Activated CD8-positive, alpha-beta T cell treated with anti-CD3 and anti-CD28 coated beads, Interleukin-2, amount 10 ng/mL, durations not matched to agents 7 days and 5 days (primary cell): ENCODE data around the gene REN. TPM values are rescaled to one million over a fixed set of nuclear protein-coding genes. Genes with fewer than 3 reads are reported as not detected.
A peak's percentile ranks its signal among the peaks of the same experiment; 100 is the strongest.

ENCODE experiments used
- ATAC-seq: fragments of 150-1000 bp; cut with Tn5 transposase; one replicate; pipeline ENCODE4 v1.10.0; 2021; ENCODE audit warnings: moderate library complexity
- CTCF ChIA-PET: fragments of 350-600 bp; sonication (Branson Sonifier 250); formaldehyde crosslinking; loops from one replicate; lab custom pipeline; 2021; ENCODE audit warnings: antibody characterized with exemption; lab: Charles Lee
- POLR2A ChIA-PET: fragments of 350-600 bp; sonication (Branson Sonifier 250); formaldehyde crosslinking; loops from one replicate; lab custom pipeline; 2021; ENCODE audit warnings: antibody characterized with exemption; lab: Charles Lee
- DNase-seq: peaks from one replicate; pipeline ENCODE4 v3.0.0-alpha.2; 2020
- H3K27ac Mint-ChIP-seq: one replicate; pipeline ENCODE4 v1.8.0; 2021; ENCODE audit warnings: mild to moderate bottlenecking, mixed read lengths
- H3K27me3 Mint-ChIP-seq: one replicate; pipeline ENCODE4 v1.8.0; 2021; ENCODE audit warnings: low read depth, mixed read lengths
- H3K36me3 Mint-ChIP-seq: one replicate; pipeline ENCODE4 v1.8.0; 2021; ENCODE audit warnings: low read depth, mixed read lengths
- H3K4me1 Mint-ChIP-seq: one replicate; pipeline ENCODE4 v1.8.0; 2021; ENCODE audit warnings: low read depth, mixed read lengths
- H3K4me3 Mint-ChIP-seq: one replicate; pipeline ENCODE4 v1.8.0; 2021; ENCODE audit warnings: mild to moderate bottlenecking, mixed read lengths
- H3K9me3 Mint-ChIP-seq: one replicate; pipeline ENCODE4 v1.8.0; 2022; ENCODE audit warnings: mixed read lengths; ENCODE audit not compliant: insufficient read depth
- total RNA-seq, 2 experiments: library from RNA; stranded (reverse); gene quantifications; one replicate each; pipeline ENCODE4 v1.2.3, GENCODE V29; 2021

REN gene
- total RNA-seq, 2 experiments from 2014 or later: not detected

DNA sequence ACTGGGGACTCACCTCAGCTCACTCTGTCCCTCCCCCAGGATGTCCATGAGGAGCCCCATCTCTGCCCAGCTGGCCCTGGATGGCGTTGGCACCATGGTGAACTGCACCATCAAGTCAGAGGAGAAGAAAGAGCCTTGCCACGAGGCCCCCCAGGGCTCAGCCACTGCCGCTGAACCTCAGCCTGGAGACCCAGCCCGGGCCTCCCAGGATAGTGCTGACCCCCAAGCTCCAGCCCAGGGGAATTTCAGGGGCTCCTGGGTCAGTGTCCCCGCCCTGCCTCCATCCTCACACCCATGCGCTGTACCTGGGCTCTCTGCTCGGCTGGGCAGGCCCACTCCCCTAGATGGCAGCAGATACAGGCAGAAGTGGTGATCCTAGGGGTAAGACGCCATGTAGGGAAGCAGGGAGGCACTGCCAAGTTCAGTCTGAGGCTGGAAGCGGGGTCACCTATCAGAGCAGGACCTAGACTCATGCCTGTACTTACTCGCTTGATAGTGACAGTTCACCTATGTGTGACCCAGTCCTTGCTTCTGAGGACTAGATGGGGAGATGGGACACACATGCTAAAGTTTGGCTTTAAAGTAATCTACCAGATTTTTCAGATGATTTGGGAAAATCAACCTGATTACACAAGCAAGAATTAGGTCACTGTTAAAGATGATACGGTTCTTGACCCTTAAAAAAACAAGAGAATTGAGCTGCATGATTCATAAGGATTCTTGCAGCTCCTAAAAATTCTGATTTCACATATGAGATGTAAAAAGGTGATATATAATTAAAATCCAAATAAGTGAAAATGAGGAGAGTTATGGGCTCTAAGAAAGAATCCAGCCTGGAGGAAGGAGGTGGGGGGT is 53.0 kb downstream of the REN start:
- Mint-ChIP-seq H3K27me3 (no peaks in the 10 kb centered on the region), H3K4me1 (no peaks in the 10 kb centered on the region), H3K9me3 (no peaks in the 10 kb centered on the region), H3K27ac (no peak overlapping the region), H3K4me3 (no peak overlapping the region), H3K36me3 (no peaks in the 10 kb centered on the region)
- ChIA-PET CTCF (interaction anchor here (1.3 kb wide), 2 partner anchors 16 kb away, joined by 5 to 6 read pairs; no protein-coding TSS in a partner anchor), POLR2A (interaction anchor here (0.6 kb wide), 1 partner anchor 23 kb away, joined by 4 read pairs; no protein-coding TSS in a partner anchor)
- ATAC-seq (no peak), DNase-seq (no peak)

DNA sequence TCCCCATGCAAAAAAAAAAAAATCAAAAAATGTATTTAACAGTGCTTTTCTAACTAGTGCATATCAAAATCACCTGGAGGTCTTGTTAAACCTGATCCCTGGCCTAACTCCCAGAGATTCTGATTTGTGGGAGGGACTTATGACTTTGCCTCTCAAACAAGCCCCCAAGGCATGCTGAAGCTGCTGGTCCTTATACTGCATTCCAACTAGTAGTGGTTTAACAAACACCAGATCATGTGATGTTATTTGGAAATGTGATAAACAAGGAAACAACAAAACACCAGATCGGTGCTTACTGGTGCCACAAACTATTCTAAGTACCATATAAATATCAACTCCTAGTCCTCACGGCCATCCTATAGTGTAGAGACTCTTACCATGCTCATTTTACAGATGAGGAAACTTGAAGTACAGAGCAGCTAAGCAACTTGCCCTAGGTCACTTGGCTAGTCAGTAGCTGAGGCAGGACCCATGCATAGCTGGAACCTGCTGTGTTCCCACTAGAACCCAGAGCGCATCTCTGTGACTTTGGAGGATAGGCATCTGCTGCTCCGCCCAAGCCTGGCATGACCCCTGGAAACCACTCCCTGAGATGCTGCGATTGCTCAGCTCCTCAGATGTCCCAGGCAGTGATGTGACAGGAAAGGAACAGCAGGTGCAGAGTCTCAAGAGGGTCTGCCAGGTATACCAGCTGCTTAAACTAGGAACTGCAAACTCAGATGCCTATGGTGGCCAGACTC is 55.1 kb downstream of the REN start:
- DNase-seq (no peak), ATAC-seq (no peak)
- no peaks in the 10 kb centered on the region for H3K27me3 Mint-ChIP-seq
- H3K4me1 Mint-ChIP-seq: peaks cover 1% of the 10 kb centered on the region
- CTCF ChIA-PET: interaction anchor here (2.1 kb wide), 1 partner anchor 18 kb away, joined by 5 read pairs; no protein-coding TSS in a partner anchor
- H3K4me3 Mint-ChIP-seq: no peak overlapping the region
- POLR2A ChIA-PET: interaction anchor here (0.9 kb wide), 1 partner anchor 346 kb away, joined by 3 read pairs; the partner anchor contains the start of gene LAX1
- no peak overlapping the region for H3K27ac Mint-ChIP-seq
- no peaks in the 10 kb centered on the region for H3K36me3 Mint-ChIP-seq
- H3K9me3 Mint-ChIP-seq: no peaks in the 10 kb centered on the region

DNA sequence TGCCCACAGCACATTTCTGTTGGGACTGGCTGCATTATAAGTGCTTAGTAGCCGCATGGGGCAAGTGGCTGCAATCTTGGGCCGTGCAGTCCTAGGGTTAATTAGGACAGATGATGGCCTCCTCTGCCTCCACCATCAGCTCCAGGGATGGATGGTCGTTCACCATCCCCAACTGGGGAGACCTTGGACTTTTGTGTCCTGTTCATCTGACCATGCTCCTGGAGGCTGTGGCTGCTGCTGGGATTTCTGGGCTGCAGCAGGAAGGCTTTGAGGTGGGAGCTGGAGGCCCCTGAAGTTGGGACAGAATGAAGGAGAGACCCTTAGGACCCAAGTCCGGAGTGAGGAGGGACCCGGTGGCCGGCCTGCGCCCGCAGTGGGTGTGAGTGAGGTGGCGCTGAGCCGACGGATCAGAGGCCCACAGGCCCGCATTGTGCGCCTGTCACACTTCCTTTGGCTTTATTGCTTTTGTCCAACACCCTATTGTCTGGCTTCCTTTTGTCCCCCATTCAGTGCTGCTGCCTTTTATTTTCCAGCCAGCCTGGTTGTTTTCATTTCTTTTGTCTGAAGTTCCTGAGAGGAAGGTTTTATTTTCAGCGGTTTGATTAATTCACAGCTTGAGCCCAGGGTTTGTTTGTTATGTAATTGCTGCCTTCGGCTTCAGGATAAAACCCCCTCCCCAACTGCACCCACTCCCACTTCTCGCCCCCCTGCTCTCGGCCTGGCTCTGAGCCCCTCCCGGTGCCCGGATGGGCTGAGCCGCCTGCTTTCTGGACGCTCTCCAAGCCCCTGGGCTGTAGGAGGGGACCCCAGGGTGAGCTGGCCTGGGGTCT is 57.6 kb downstream of the REN start:
- Mint-ChIP-seq H3K4me3 (no peak overlapping the region), H3K9me3 (no peaks in the 10 kb centered on the region), H3K27ac (no peak overlapping the region), H3K4me1 (peaks cover 25% of the 10 kb centered on the region), H3K27me3 (no peaks in the 10 kb centered on the region), H3K36me3 (peaks cover 3% of the 10 kb centered on the region)
- ChIA-PET CTCF (no interaction called here), POLR2A (no interaction called here)
- DNase-seq: no peak
- no peak for ATAC-seq

DNA sequence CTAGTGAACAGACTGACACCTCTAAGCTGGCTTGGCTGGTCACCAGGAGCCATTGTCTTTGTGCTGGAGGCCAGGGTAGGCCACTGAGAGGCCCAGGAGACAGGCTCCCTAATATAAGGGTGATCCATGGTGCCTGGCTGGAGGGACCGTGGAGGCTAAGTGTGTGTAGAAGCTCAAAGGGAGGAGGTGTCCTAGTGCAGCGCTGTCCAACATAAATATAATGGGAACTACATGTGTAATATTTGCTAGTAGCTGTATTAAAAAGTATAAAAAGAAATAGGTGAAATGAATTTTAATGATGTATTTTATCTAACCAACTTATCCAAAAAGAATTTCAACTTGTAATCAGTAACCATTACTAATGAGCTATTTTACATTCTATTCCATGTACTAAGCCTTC is 58.2 kb downstream of the REN start:
- H3K4me1 Mint-ChIP-seq: peaks cover 31% of the 10 kb centered on the region
- ChIA-PET POLR2A (no interaction called here), CTCF (no interaction called here)
- no peak overlapping the region for H3K27ac Mint-ChIP-seq
- H3K36me3 Mint-ChIP-seq: peaks cover 3% of the 10 kb centered on the region
- H3K4me3 Mint-ChIP-seq: no peak overlapping the region
- no peaks in the 10 kb centered on the region for H3K27me3 Mint-ChIP-seq
- H3K9me3 Mint-ChIP-seq: no peaks in the 10 kb centered on the region
- ATAC-seq (no peak), DNase-seq (no peak)

DNA sequence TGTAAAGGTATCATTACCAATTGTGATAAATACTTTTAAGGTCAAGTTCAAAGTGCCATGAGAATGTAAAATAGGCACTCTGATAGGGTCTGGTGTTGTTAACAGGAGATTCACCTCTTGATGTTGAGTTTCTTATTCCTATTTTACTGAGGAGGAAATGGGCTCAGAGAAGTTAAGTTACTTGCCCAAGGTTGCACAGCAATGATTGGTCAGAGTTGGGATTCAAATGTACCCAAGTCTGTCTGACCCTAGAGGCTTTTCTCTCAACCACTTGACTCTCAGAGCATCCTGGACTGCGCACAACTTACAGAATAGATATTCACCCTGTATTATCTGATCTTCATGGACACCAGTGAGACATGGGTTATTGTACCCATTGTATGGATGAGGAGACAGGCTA is 59.3 kb downstream of the REN start:
- CTCF ChIA-PET: no interaction called here

DNA sequence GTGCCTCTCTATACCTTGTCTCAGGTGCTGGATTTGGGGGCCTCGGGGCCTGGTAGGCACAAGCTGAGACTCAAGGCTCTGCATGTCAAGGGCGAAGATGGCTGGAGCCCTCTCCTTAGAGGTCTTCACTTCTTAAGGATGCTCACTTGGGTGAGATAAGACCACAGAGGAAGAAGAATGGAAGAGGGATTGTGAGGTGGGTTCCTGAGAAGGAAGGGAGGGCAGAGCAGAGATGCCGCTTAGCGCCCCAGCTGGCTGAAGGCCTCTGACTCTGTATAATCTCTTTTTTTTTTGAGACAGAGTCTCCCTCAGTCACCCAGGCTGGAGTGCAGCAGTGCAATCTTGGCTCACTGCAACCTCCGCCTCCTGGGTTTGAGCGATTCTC is 61.0 kb downstream of the REN start:
- ATAC-seq (no peak), DNase-seq (no peak)
- H3K4me3 Mint-ChIP-seq: peak overlapping the region; percentile 16
- peak overlapping the region; percentile 91 for H3K27ac Mint-ChIP-seq
- CTCF ChIA-PET: no interaction called here
- peaks cover 44% of the 10 kb centered on the region for H3K4me1 Mint-ChIP-seq
- peaks cover 3% of the 10 kb centered on the region for H3K36me3 Mint-ChIP-seq
- POLR2A ChIA-PET: no interaction called here
- no peaks in the 10 kb centered on the region for H3K9me3 Mint-ChIP-seq
- peaks cover 3% of the 10 kb centered on the region for H3K27me3 Mint-ChIP-seq

More for the DNA sequence above, 59.3 kb downstream of the REN start:
- no peaks in the 10 kb centered on the region for H3K27me3 Mint-ChIP-seq
- POLR2A ChIA-PET: no interaction called here
- no peak overlapping the region for H3K4me3 Mint-ChIP-seq
- ATAC-seq: no peak
- H3K27ac Mint-ChIP-seq: no peak overlapping the region
- H3K4me1 Mint-ChIP-seq: peaks cover 42% of the 10 kb centered on the region
- DNase-seq: no peak
- peaks cover 3% of the 10 kb centered on the region for H3K36me3 Mint-ChIP-seq
- H3K9me3 Mint-ChIP-seq: no peaks in the 10 kb centered on the region

Other genes with a start within 250 kb of the REN start
- gene SOX13, start 93.2 kb downstream of the REN start, total RNA-seq: 1 to 10 TPM in 1 of 2 experiments, under 1 TPM in 1; 0.37 to 1.2 TPM
- gene ETNK2, start 14.3 kb downstream of the REN start, total RNA-seq: under 1 TPM in 1 of 2 experiments, not detected in 1; 0.11 TPM
- not detected for gene KISS1, start 30.2 kb upstream of the REN start, total RNA-seq
- gene GOLT1A, start 47.7 kb upstream of the REN start, total RNA-seq: not detected
- under 1 TPM; 0.26 to 0.29 TPM for gene PLEKHA6, start 193.6 kb upstream of the REN start, total RNA-seq
- 10 to 100 TPM; 64.7 to 66.0 TPM for gene PPP1R15B, start 245.5 kb upstream of the REN start, total RNA-seq